ENCODE measurements around the gene FBXL15. TPM values are rescaled to one million over a fixed set of nuclear protein-coding genes. Genes with fewer than 3 reads are reported as not detected.

The FBXL15 gene
- total RNA-seq, 1 donor from 2014 or later, result 16.6 TPM

DNA sequence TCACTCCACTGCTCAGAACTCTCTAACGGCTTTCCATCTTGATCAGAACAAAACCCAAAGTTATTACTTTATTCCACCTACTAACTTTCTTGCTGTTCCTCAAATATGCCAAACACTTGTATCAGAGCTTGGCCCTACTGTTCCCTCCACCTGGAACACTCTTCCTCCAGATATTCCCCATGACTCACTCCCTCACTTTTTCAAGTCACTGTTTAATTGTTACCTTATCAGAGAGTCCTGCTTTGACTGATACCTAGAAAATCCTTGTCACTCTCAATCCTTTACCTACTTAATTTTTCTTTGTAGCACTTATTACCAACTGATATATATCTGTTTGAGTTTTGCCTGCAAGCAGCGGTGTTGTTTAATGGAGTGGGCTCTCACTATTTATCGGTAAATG lies 30.7 kb upstream of the FBXL15 start:
- Histone ChIP-seq H3K36me3 (no peaks in the 10 kb centered on the region), H3K4me1 (peaks cover 26% of the 10 kb centered on the region), H3K27me3 (ENCODE audit: low read depth) (no peaks in the 10 kb centered on the region), H3K27ac (no peak overlapping the region), H3K4me3 (no peak overlapping the region), H3K9me3 (no peaks in the 10 kb centered on the region)
- TF ChIP-seq, protein P1, sequence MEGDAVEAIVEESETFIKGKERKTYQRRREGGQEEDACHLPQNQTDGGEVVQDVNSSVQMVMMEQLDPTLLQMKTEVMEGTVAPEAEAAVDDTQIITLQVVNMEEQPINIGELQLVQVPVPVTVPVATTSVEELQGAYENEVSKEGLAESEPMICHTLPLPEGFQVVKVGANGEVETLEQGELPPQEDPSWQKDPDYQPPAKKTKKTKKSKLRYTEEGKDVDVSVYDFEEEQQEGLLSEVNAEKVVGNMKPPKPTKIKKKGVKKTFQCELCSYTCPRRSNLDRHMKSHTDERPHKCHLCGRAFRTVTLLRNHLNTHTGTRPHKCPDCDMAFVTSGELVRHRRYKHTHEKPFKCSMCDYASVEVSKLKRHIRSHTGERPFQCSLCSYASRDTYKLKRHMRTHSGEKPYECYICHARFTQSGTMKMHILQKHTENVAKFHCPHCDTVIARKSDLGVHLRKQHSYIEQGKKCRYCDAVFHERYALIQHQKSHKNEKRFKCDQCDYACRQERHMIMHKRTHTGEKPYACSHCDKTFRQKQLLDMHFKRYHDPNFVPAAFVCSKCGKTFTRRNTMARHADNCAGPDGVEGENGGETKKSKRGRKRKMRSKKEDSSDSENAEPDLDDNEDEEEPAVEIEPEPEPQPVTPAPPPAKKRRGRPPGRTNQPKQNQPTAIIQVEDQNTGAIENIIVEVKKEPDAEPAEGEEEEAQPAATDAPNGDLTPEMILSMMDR (IDR thresholded peaks at IDR 0.05), result no peak
- ATAC-seq (no peak), DNase-seq (no peak)
- intact Hi-C loops (cut with DNase I), result no loop called here

DNA sequence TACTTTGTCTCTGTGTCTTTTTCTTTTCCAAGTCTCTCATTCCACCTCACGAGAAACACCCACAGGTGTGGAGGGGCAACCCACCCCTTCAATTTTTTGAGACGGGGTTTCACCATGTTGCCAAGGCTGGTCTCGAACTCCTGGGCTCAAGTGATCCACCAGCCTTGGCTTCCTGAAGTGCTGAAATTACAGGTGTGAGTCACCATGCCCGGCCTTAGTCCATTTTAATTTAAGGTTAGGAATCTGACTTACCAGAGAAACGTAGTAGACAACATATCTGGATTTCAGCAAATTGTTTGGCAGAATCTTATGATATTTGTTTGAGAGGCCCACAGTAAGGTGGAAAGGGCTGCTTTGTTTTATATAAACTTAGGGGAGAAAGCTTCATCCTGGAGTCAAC lies 28.3 kb upstream of the FBXL15 start:
- no peak overlapping the region for H3K4me3 ChIP-seq
- peaks cover 27% of the 10 kb centered on the region for H3K4me1 ChIP-seq
- no peak overlapping the region for H3K27ac ChIP-seq
- TF ChIP-seq, protein P1 (IDR thresholded peaks at IDR 0.05), result no peak
- no peaks in the 10 kb centered on the region for H3K27me3 ChIP-seq (ENCODE audit: low read depth)
- H3K9me3 ChIP-seq, result no peaks in the 10 kb centered on the region
- intact Hi-C loops (cut with DNase I), result no loop called here
- DNase-seq, result no peak
- H3K36me3 ChIP-seq, result no peaks in the 10 kb centered on the region
- ATAC-seq, result no peak

DNA sequence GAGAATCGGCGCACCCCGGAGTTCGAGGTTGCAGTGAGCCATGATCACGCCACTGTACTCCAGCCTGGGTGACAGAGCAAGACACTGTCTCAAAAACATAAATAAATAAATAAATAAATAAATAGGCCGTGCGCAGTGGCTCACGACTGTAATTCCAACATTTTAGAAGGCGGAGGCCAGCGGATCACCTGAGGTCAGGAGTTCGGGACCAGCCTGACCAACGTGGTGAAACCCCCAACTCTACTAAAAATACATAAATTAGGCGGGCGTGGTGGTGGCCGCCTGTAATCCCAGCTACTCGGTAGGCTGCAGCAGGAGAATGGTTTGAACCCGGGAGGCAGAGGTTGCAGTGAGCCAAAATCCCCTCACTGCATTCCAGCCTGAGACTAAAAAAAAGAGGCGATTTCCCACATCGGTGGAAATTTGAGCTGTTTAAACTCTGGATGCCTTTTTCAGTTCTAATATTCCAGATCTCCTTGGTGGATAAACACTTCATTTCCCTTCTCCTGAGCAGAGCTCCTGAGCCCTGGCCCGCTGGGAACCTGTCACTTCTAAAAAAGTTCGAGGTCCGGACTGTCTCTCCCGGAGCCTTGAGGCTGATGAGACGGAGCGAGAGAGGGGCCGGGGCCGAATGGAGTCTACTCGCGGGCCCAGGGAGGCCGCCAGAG lies 27.1 kb upstream of the FBXL15 start:
- ATAC-seq, result no peak
- Histone ChIP-seq H3K27me3 (ENCODE audit: low read depth) (no peaks in the 10 kb centered on the region), H3K36me3 (peaks cover 10% of the 10 kb centered on the region), H3K4me1 (peaks cover 39% of the 10 kb centered on the region), H3K9me3 (no peaks in the 10 kb centered on the region), H3K27ac (peak overlapping the region; percentile 96), H3K4me3 (peak overlapping the region; percentile 68)
- TF ChIP-seq, protein P1 (IDR thresholded peaks at IDR 0.05), result peak; percentile 97
- no peak for DNase-seq
- intact Hi-C loops (cut with DNase I), result no loop called here

DNA sequence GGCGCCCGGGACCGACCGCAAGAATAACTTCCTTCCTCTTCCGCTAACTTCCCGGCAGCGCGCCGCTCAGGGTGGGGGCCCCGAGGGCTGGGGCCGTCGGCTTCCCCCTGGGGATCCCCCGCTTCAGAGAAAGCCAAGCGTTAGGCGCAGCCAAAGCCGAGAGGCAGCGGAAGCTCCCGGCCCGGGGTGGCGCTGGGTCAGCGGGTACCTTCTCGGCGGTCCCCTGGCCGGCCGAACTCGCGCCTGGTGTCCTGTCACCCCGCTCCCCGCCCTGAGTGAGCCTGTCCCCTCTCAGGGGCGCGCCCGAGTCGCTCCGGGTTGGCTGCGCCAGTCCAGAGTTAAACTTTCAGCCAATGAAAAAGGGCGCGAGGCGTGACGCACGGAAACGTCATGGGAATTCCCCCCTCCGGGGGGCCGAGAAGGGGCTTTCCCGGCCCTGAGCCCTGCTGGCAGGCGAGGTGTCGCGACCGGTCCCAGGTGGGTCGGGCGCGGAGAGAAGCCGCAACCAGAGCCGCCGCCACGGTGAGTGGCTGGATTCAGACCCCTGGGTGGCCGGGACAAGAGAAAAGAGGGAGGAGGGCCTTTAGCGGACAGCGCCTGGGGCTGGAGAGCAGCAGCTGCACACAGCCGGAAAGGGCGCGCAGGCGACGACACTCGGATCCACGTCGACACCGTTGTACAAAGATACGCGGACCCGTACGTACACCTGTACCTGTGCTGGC lies 26.4 kb upstream of the FBXL15 start:
- Histone ChIP-seq H3K4me1 (peaks cover 46% of the 10 kb centered on the region), H3K4me3 (peak overlapping the region; percentile 68), H3K27ac (peak overlapping the region; percentile 96), H3K36me3 (peaks cover 10% of the 10 kb centered on the region), H3K27me3 (ENCODE audit: low read depth) (no peaks in the 10 kb centered on the region), H3K9me3 (no peaks in the 10 kb centered on the region)
- ATAC-seq, result peak; percentile 91 to 92
- TF ChIP-seq, protein P1 (IDR thresholded peaks at IDR 0.05), result peak; percentile 35
- intact Hi-C loops (cut with DNase I), result no loop called here
- peak; percentile 95 for DNase-seq

DNA sequence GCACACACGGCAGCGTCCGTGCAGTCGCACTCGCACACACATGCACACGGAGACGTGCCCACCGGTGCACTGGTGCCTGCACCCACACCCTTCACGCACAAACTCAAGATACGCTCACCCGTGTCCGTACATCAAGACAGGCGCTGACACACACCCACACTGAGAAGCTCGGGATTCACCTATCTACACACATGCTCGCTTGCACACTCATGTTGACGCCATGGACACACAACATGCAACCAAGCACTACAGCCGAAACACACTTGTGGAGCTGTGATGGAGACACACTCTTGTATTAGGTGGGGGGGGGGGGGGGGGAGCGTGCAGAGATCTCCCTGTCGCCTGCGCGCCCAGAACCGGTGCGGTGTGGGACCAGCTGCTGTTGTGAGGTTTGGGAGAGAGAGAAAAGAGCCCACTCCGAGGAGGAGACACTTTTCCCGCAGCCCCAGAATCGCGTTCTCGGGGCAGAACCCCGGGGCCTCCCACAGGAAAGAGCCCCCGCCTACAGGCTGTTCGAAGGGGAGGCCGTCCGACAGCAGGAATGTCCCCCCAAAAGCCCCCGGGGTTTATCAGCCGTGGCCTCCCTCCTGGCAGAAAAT lies 25.7 kb upstream of the FBXL15 start:
- Histone ChIP-seq H3K27me3 (ENCODE audit: low read depth) (no peaks in the 10 kb centered on the region), H3K9me3 (no peaks in the 10 kb centered on the region), H3K4me1 (peaks cover 49% of the 10 kb centered on the region), H3K27ac (peak overlapping the region; percentile 96), H3K4me3 (peak overlapping the region; percentile 68), H3K36me3 (peaks cover 12% of the 10 kb centered on the region)
- DNase-seq, result no peak
- TF ChIP-seq, protein P1 (IDR thresholded peaks at IDR 0.05), result no peak
- peak; percentile 0 to 1 for ATAC-seq
- intact Hi-C loops (cut with DNase I), result no loop called here

Measured in lower lobe of right lung (tissue), 2 donors.